ENCODE measurements around the gene USP44. TPM values are rescaled to one million over a fixed set of nuclear protein-coding genes. Genes with fewer than 3 reads are reported as not detected.

USP44 gene
- total RNA-seq, 1 experiment from 2014 or later = 0.17 TPM

DNA sequence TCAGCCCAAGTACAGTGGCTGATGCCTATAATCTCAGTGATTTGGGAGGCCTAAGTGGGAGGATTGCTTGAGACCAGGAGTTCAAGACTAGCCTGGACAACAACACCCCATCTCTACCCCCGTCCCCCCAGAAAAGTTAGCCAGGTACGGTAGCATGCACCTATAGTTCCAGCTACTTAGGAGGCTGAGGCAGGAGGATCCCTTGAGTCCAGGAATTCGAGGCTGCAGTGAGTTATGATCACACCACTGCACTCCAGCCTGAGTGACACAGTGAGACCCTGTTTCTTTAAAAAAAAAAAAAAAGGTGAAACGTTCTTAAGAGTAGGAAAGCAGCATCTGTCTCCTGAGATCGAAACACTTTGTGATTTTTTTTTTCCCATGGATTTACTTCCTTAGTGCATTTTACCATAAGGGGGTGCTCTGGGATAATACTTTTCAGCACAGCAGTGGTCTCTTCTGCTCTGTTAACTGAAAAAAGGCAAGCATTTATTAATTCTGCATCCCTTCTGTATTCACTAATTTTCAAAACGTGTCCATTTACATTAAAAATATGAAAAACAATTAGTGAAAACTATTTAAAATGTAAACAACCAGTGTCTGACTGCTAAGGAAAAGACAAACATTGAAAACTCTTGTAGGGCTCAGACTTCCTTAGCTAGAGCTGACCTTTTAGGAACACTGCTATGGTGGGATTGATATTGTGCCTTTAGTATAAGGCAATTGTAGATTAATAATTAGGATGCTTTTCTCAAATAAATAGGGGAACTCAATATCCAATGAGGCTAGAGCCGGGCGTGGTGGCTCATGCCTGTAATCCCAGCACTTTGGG, 31.2 kb upstream of the USP44 start:
- Histone ChIP-seq H3K4me3 (replicated peaks in 1 of 2; ENCODE audit: low read depth in 1 of 2, low read length in 2 of 2) (no peak overlapping the region), H3K36me3 (ENCODE audit: control insufficient read depth in 1 of 2, insufficient read depth in 2 of 2, low read length in 2 of 2) (no peaks in the 10 kb centered on the region), H3K4me2 (ENCODE audit: low read length) (peak overlapping the region; percentile 41), H3K4me1 (ENCODE audit: control insufficient read depth in 1 of 2, insufficient read depth in 2 of 2, low read length in 2 of 2) (no peaks in the 10 kb centered on the region), H2AFZ (ENCODE audit: low read depth, low read length, poor library complexity, severe bottlenecking) (peak overlapping the region; percentile 52), H3K27me3 (ENCODE audit: insufficient read depth, low read length) (no peaks in the 10 kb centered on the region), H3K27ac (ENCODE audit: low read depth, low read length) (no peak overlapping the region), H3K9me2 (ENCODE audit: insufficient read depth) (no peaks in the 10 kb centered on the region; the same call in 1 of the 2 replicates), H3K9ac (ENCODE audit: low read length) (no peak overlapping the region), H3K79me2 (ENCODE audit: insufficient read depth, low read length) (no peaks in the 10 kb centered on the region), H4K20me1 (ENCODE audit: insufficient read depth) (no peaks in the 10 kb centered on the region), H3K9me3 (ENCODE audit: control insufficient read depth in 1 of 2, insufficient read depth in 1 of 2, low read depth in 1 of 2, low read length in 2 of 2) (no peaks in the 10 kb centered on the region)
- ATAC-seq = peak; percentile 85
- intact Hi-C loops (cut with micrococcal nuclease) = loop anchor here (1.0 to 5.0 kb wide), 2 partner anchors 233 to 935 kb away; no protein-coding TSS in a partner anchor
- TF ChIP-seq POLR2AphosphoS5 (IDR thresholded peaks at IDR 0.05; ENCODE audit: low read depth, low read length) = no peak
- TF ChIP-seq RAD21 (IDR thresholded peaks at IDR 0.05; ENCODE audit: low read depth) = peak; percentile 88
- TF ChIP-seq EZH2 (IDR thresholded peaks at IDR 0.05) = no peak
- TF ChIP-seq, protein P1, sequence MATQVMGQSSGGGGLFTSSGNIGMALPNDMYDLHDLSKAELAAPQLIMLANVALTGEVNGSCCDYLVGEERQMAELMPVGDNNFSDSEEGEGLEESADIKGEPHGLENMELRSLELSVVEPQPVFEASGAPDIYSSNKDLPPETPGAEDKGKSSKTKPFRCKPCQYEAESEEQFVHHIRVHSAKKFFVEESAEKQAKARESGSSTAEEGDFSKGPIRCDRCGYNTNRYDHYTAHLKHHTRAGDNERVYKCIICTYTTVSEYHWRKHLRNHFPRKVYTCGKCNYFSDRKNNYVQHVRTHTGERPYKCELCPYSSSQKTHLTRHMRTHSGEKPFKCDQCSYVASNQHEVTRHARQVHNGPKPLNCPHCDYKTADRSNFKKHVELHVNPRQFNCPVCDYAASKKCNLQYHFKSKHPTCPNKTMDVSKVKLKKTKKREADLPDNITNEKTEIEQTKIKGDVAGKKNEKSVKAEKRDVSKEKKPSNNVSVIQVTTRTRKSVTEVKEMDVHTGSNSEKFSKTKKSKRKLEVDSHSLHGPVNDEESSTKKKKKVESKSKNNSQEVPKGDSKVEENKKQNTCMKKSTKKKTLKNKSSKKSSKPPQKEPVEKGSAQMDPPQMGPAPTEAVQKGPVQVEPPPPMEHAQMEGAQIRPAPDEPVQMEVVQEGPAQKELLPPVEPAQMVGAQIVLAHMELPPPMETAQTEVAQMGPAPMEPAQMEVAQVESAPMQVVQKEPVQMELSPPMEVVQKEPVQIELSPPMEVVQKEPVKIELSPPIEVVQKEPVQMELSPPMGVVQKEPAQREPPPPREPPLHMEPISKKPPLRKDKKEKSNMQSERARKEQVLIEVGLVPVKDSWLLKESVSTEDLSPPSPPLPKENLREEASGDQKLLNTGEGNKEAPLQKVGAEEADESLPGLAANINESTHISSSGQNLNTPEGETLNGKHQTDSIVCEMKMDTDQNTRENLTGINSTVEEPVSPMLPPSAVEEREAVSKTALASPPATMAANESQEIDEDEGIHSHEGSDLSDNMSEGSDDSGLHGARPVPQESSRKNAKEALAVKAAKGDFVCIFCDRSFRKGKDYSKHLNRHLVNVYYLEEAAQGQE (IDR thresholded peaks at IDR 0.05; ENCODE audit: low read depth) = no peak
- no peak for TF ChIP-seq EZH2phosphoT487 (IDR thresholded peaks at IDR 0.05; ENCODE audit: borderline replicate concordance)
- TF ChIP-seq, protein P2, sequence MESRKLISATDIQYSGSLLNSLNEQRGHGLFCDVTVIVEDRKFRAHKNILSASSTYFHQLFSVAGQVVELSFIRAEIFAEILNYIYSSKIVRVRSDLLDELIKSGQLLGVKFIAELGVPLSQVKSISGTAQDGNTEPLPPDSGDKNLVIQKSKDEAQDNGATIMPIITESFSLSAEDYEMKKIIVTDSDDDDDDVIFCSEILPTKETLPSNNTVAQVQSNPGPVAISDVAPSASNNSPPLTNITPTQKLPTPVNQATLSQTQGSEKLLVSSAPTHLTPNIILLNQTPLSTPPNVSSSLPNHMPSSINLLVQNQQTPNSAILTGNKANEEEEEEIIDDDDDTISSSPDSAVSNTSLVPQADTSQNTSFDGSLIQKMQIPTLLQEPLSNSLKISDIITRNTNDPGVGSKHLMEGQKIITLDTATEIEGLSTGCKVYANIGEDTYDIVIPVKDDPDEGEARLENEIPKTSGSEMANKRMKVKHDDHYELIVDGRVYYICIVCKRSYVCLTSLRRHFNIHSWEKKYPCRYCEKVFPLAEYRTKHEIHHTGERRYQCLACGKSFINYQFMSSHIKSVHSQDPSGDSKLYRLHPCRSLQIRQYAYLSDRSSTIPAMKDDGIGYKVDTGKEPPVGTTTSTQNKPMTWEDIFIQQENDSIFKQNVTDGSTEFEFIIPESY (IDR thresholded peaks at IDR 0.05; ENCODE audit: extremely low read depth, insufficient replicate concordance, low read length) = no peak
- TF ChIP-seq ZFX (IDR thresholded peaks at IDR 0.05) = no peak
- TF ChIP-seq, protein P3, sequence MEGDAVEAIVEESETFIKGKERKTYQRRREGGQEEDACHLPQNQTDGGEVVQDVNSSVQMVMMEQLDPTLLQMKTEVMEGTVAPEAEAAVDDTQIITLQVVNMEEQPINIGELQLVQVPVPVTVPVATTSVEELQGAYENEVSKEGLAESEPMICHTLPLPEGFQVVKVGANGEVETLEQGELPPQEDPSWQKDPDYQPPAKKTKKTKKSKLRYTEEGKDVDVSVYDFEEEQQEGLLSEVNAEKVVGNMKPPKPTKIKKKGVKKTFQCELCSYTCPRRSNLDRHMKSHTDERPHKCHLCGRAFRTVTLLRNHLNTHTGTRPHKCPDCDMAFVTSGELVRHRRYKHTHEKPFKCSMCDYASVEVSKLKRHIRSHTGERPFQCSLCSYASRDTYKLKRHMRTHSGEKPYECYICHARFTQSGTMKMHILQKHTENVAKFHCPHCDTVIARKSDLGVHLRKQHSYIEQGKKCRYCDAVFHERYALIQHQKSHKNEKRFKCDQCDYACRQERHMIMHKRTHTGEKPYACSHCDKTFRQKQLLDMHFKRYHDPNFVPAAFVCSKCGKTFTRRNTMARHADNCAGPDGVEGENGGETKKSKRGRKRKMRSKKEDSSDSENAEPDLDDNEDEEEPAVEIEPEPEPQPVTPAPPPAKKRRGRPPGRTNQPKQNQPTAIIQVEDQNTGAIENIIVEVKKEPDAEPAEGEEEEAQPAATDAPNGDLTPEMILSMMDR (IDR thresholded peaks at IDR 0.05 in 2 of 3, conservative IDR thresholded peaks at IDR 0.05 in 1 of 3; ENCODE audit: borderline replicate concordance in 1 of 3, insufficient read depth in 1 of 3, low read depth in 2 of 3, low read length in 2 of 3) = peak; percentile 43 to 72 (median 60)
- TF ChIP-seq ZNF274 (IDR thresholded peaks at IDR 0.05; ENCODE audit: low read depth, low read length) = no peak
- RAD21 ChIA-PET (ENCODE audit: low non-redundant PET in 1 of 2, low total read pairs in 2 of 2, uncharacterized antibody in 2 of 2, unreplicated experiment in 2 of 2) = interaction anchor here (0.5 to 1.5 kb wide), 4 partner anchors 229 to 416 kb away, joined by 3 to 5 read pairs (median 4); no protein-coding TSS in a partner anchor
- peak; percentile 51 for DNase-seq (ENCODE audit: low read depth, low spot score)
- no TSS peak for BruUV-seq (replicated peaks)
- POLR2A ChIA-PET = no interaction called here
- CTCF ChIA-PET = interaction anchor here (0.9 to 5.0 kb wide), 10 partner anchors 8 to 934 kb away, joined by 3 to 32 read pairs (median 4); no protein-coding TSS in a partner anchor
